CD14-positive monocyte (primary cell): ENCODE measurements around the gene EML1. TPM values are rescaled to one million over a fixed set of nuclear protein-coding genes. Genes with fewer than 3 reads are reported as not detected.

Experiments used
- DNase-seq, 3 donors: peaks; one replicate each; pipeline ENCODE4 v3.0.0-alpha.2; 2011 to 2022
- H2AFZ ChIP-seq: 2 replicates; pipeline ENCODE4 v1.6.0; 2012; ENCODE audit warnings: mild to moderate bottlenecking, low read depth, low read length, inconsistent platforms; ENCODE audit not compliant: insufficient read depth, poor library complexity, severe bottlenecking
- H3K27ac ChIP-seq, 2 donors: 1 replicate in 1 of 2; 2 replicates in 1 of 2; pipeline ENCODE4 v1.5.1; 2012 to 2013; ENCODE audit warnings: low read length in 2 of 2, control low read depth in 1 of 2, inconsistent platforms in 1 of 2, low read depth in 1 of 2, mild to moderate bottlenecking in 1 of 2
- H3K27me3 ChIP-seq, 2 donors: one replicate each; pipeline versions ENCODE4 v1.6.0 to v1.6.1; 2011 to 2013; ENCODE audit warnings: low read length in 2 of 2; ENCODE audit not compliant: control insufficient read depth in 2 of 2, insufficient read depth in 2 of 2
- H3K36me3 ChIP-seq, 2 donors: replicated peaks in 1 of 2; 1 replicate in 1 of 2; 2 replicates in 1 of 2; pipeline versions ENCODE4 v1.5.1 to v1.6.1; 2012 to 2013; ENCODE audit warnings: low read length in 2 of 2, control low read depth in 1 of 2, inconsistent platforms in 1 of 2, mild to moderate bottlenecking in 1 of 2; ENCODE audit not compliant: insufficient read depth in 2 of 2, control insufficient read depth in 1 of 2
- H3K4me1 ChIP-seq, 2 donors: 1 replicate in 1 of 2; 2 replicates in 1 of 2; pipeline versions ENCODE4 v1.5.1 to v1.6.1; 2012 to 2013; ENCODE audit warnings: low read length in 2 of 2, control low read depth in 1 of 2, inconsistent platforms in 1 of 2, mild to moderate bottlenecking in 1 of 2, moderate library complexity in 1 of 2; ENCODE audit not compliant: insufficient read depth in 2 of 2, control insufficient read depth in 1 of 2
- H3K4me2 ChIP-seq: replicated peaks from 2 replicates; pipeline ENCODE3; 2012; ENCODE audit warnings: low read length, moderate library complexity, mild to moderate bottlenecking; ENCODE audit not compliant: poor library complexity, severe bottlenecking; ENCODE audit errors: extremely low read depth
- H3K4me3 ChIP-seq, 3 experiments: fragments of 200-600 bp in 1 of 3; sonication (generic) in 1 of 3; replicated peaks in 1 of 3; 1 replicate in 2 of 3; 2 replicates in 1 of 3; pipeline ENCODE4 v1.5.1; 2011 to 2013; ENCODE audit warnings: low read length in 3 of 3, mild to moderate bottlenecking in 3 of 3, control low read depth in 2 of 3, low read depth in 2 of 3, inconsistent platforms in 1 of 3, moderate library complexity in 1 of 3
- H3K79me2 ChIP-seq: 2 replicates; pipeline ENCODE4 v1.6.0; 2012; ENCODE audit warnings: mild to moderate bottlenecking, control low read depth, inconsistent platforms, low read length, moderate library complexity; ENCODE audit not compliant: insufficient read depth
- H3K9ac ChIP-seq: 2 replicates; pipeline ENCODE4 v1.6.0; 2017; ENCODE audit warnings: low read length, mild to moderate bottlenecking; ENCODE audit not compliant: insufficient read depth, poor library complexity, severe bottlenecking
- H3K9me3 ChIP-seq, 2 donors: replicated peaks in 1 of 2; 1 replicate in 1 of 2; 2 replicates in 1 of 2; pipeline versions ENCODE4 v1.5.1 to v1.6.1; 2012 to 2013; ENCODE audit warnings: low read length in 2 of 2, control low read depth in 1 of 2; ENCODE audit not compliant: control insufficient read depth in 1 of 2, insufficient read depth in 1 of 2
- H4K20me1 ChIP-seq: 2 replicates; pipeline ENCODE4 v1.6.0; 2012; ENCODE audit warnings: mild to moderate bottlenecking, low read length, control low read depth, moderate library complexity; ENCODE audit not compliant: insufficient read depth
- H3K27ac Mint-ChIP-seq, 7 donors: one replicate each; pipeline ENCODE4 v1.8.0; 2020; ENCODE audit warnings: mild to moderate bottlenecking in 7 of 7, mixed read lengths in 7 of 7, moderate library complexity in 6 of 7, inconsistent platforms in 2 of 7
- H3K27me3 Mint-ChIP-seq, 3 donors: one replicate each; pipeline ENCODE4 v1.8.0; 2021 to 2022; ENCODE audit warnings: low read depth in 3 of 3, mild to moderate bottlenecking in 3 of 3, mixed read lengths in 3 of 3, moderate library complexity in 3 of 3, inconsistent platforms in 1 of 3
- H3K36me3 Mint-ChIP-seq, 2 donors: one replicate each; pipeline ENCODE4 v1.8.0; 2020; ENCODE audit warnings: mixed read lengths in 2 of 2, inconsistent platforms in 1 of 2, mild to moderate bottlenecking in 1 of 2
- H3K4me1 Mint-ChIP-seq: one replicate; pipeline ENCODE4 v1.8.0; 2020; ENCODE audit warnings: mild to moderate bottlenecking, mixed read lengths
- H3K4me3 Mint-ChIP-seq, 2 donors: one replicate each; pipeline ENCODE4 v1.8.0; 2020; ENCODE audit warnings: mild to moderate bottlenecking in 2 of 2, mixed read lengths in 2 of 2, moderate library complexity in 1 of 2
- H3K9me3 Mint-ChIP-seq, 7 donors: one replicate each; pipeline ENCODE4 v1.8.0; 2020 to 2022; ENCODE audit warnings: mixed read lengths in 7 of 7, mild to moderate bottlenecking in 6 of 7, moderate library complexity in 6 of 7, inconsistent platforms in 2 of 7
- WGBS: methylation state at CpG from one replicate; pipeline ENCODE4 v1.1.5; 2013; ENCODE audit warnings: missing lambda C conversion rate; ENCODE audit not compliant: insufficient coverage; 5-methylcytosine and 5-hydroxymethylcytosine counted together
- intact Hi-C, 2 donors: fragments of 100-400 bp; cut with micrococcal nuclease; formaldehyde crosslinking; loops; one replicate each; pipeline versions ENCODE4 v1.15.0 to v1.15.1; 2023
- polyA plus RNA-seq, 3 donors: library from polyadenylated mRNA; depleted of rRNA in 1 of 3; unstranded in 2 of 3; stranded (reverse) in 1 of 3; fragments of 300-500 nt in 2 of 3; fragments of >200 nt in 1 of 3; fragmentation: Illumina TruSeq in 2 of 3; gene quantifications; 1 replicate in 2 of 3; 2 replicates in 1 of 3; pipeline ENCODE4 v1.2.3, GENCODE V29; 2012 to 2021
- TF ChIP-seq, protein P1 (sequence below): fragments of 200-600 bp; IDR thresholded peaks from one replicate; pipeline ENCODE4 v1.8.0; 2022; ENCODE audit warnings: antibody characterized with exemption, mild to moderate bottlenecking

Gene EML1
- polyA plus RNA-seq, 3 donors = not detected

DNA sequence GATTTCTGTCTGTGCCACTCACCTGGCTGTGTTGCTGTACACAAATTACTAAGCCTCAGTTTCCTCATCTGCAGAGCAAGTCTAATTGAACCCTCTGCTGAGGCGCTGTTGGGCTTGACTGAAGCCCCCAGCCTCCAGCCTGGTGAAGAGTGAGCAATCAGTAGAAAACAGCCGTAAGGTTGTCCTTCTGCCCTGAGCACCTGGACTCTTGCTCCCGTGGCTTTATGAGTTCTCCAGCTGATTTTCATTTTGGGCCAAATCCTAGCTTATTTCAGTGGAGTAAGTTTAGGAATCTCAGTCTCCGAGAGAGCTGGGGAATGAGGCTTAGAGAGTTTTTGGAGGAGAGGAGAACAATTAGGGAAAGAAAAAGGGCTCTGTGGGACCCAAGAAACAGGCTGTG lies 138.1 kb downstream of the EML1 start:
- intact Hi-C loops = no loop called here
- Mint-ChIP-seq H3K27me3 (peaks cover 4 to 17% (median 9%) of the 10 kb centered on the region in 3 donors), H3K4me3 (no peak overlapping the region), H3K9me3 (peaks cover 0 to 3% (median 2%) of the 10 kb centered on the region in 7 donors), H3K27ac (no peak overlapping the region), H3K4me1 (no peaks in the 10 kb centered on the region), H3K36me3 (no peaks in the 10 kb centered on the region)
- H3K9me3 ChIP-seq = no peaks in the 10 kb centered on the region
- no peak overlapping the region for H3K4me3 ChIP-seq
- 93% methylated on average over 3 of the region's 4 CpGs for WGBS
- H3K9ac ChIP-seq = no peak overlapping the region
- DNase-seq = no peak
- H3K27me3 ChIP-seq = no peaks in the 10 kb centered on the region
- no peaks in the 10 kb centered on the region for H3K79me2 ChIP-seq
- H3K4me2 ChIP-seq = no peak overlapping the region
- H4K20me1 ChIP-seq = no peaks in the 10 kb centered on the region
- H2AFZ ChIP-seq = no peak overlapping the region
- no peaks in the 10 kb centered on the region for H3K4me1 ChIP-seq
- H3K27ac ChIP-seq = no peak overlapping the region
- H3K36me3 ChIP-seq = no peaks in the 10 kb centered on the region
- TF ChIP-seq, protein P1, sequence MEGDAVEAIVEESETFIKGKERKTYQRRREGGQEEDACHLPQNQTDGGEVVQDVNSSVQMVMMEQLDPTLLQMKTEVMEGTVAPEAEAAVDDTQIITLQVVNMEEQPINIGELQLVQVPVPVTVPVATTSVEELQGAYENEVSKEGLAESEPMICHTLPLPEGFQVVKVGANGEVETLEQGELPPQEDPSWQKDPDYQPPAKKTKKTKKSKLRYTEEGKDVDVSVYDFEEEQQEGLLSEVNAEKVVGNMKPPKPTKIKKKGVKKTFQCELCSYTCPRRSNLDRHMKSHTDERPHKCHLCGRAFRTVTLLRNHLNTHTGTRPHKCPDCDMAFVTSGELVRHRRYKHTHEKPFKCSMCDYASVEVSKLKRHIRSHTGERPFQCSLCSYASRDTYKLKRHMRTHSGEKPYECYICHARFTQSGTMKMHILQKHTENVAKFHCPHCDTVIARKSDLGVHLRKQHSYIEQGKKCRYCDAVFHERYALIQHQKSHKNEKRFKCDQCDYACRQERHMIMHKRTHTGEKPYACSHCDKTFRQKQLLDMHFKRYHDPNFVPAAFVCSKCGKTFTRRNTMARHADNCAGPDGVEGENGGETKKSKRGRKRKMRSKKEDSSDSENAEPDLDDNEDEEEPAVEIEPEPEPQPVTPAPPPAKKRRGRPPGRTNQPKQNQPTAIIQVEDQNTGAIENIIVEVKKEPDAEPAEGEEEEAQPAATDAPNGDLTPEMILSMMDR = no peak

DNA sequence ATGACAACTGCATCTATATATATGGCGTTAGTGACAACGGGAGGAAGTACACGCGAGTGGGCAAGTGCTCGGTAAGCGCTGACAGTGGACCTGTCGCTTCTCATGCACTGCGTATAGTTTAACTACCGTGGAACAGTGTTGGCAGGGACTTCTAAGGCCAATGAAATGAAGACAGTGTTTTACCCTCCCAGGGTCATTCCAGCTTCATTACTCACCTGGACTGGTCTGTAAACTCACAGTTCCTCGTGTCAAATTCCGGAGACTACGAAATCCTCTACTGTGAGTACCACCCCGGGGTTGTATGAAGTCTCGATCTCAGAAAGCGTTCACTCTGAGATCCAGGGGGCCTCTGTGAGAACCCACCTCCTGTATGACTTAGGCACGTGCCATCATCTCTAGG lies 142.8 kb downstream of the EML1 start:
- Histone ChIP-seq H4K20me1 (no peaks in the 10 kb centered on the region), H3K79me2 (no peaks in the 10 kb centered on the region), H3K27me3 (no peaks in the 10 kb centered on the region), H3K27ac (no peak overlapping the region), H3K36me3 (no peaks in the 10 kb centered on the region), H3K4me2 (no peak overlapping the region), H3K9ac (no peak overlapping the region), H2AFZ (no peak overlapping the region), H3K4me3 (no peak overlapping the region), H3K9me3 (no peaks in the 10 kb centered on the region), H3K4me1 (no peaks in the 10 kb centered on the region)
- DNase-seq = no peak
- peaks cover 0 to 3% (median 0%) of the 10 kb centered on the region in 7 donors for H3K9me3 Mint-ChIP-seq
- no peaks in the 10 kb centered on the region for H3K36me3 Mint-ChIP-seq
- no peak overlapping the region for H3K4me3 Mint-ChIP-seq
- H3K27me3 Mint-ChIP-seq = peaks cover 1 to 16% (median 4%) of the 10 kb centered on the region in 3 donors
- WGBS = 92% methylated on average over 3 of the region's 16 CpGs
- no peak overlapping the region for H3K27ac Mint-ChIP-seq
- intact Hi-C loops = no loop called here
- TF ChIP-seq, protein P1 = no peak
- H3K4me1 Mint-ChIP-seq = no peaks in the 10 kb centered on the region
